Gastroesophageal sphincter (tissue), 4 donors: Measurements from ENCODE around the gene OR6S1. TPM values are rescaled to one million over a fixed set of nuclear protein-coding genes. Genes with fewer than 3 reads are reported as not detected.

Experiments
- ATAC-seq: fragments of 150-250 bp; one replicate; pipeline ENCODE4 v1.9.1; 2016; ENCODE audit warnings: mild to moderate bottlenecking, moderate library complexity
- H3K27ac ChIP-seq, 4 donors: fragments of 200-600 bp; sonication (generic) in 3 of 4; 1 replicate in 3 of 4; 2 replicates in 1 of 4; pipeline ENCODE4 v1.5.1; 2016 to 2019
- H3K27me3 ChIP-seq: fragments of 200-600 bp; sonication (generic); one replicate; pipeline ENCODE4 v1.5.1; 2019
- H3K36me3 ChIP-seq, 2 donors: fragments of 200-600 bp; sonication (generic); one replicate each; pipeline ENCODE4 v1.5.1; 2019; ENCODE audit warnings: control low read depth in 1 of 2
- H3K4me1 ChIP-seq, 3 donors: fragments of 200-600 bp; sonication (generic); 1 replicate in 2 of 3; 2 replicates in 1 of 3; pipeline ENCODE4 v1.5.1; 2016 to 2019; ENCODE audit warnings: control low read depth in 2 of 3
- H3K4me3 ChIP-seq, 2 donors: fragments of 200-600 bp; sonication (generic); one replicate each; pipeline ENCODE4 v1.5.1; 2019; ENCODE audit warnings: mild to moderate bottlenecking in 1 of 2, moderate library complexity in 1 of 2
- H3K9me3 ChIP-seq, 3 donors: fragments of 200-600 bp; sonication (generic); one replicate each; pipeline ENCODE4 v1.5.1; 2017 to 2019; ENCODE audit warnings: control low read depth in 2 of 3
- EP300 ChIP-seq: sonication (generic); formaldehyde crosslinking; IDR thresholded peaks from one replicate; pipeline ENCODE4 v1.6.1; 2017; ENCODE audit warnings: antibody characterized with exemption, mild to moderate bottlenecking
- POLR2A ChIP-seq, 2 donors: fragments of 450-650 bp; IDR thresholded peaks; one replicate each; pipeline ENCODE4 v1.6.1; 2017; ENCODE audit warnings: antibody characterized with exemption in 2 of 2, mild to moderate bottlenecking in 2 of 2, moderate library complexity in 1 of 2
- POLR2AphosphoS5 ChIP-seq: sonication (generic); formaldehyde crosslinking; IDR thresholded peaks from one replicate; pipeline ENCODE4 v1.6.1; 2017; ENCODE audit warnings: antibody characterized with exemption
- WGBS, 2 donors: methylation state at CpG; one replicate each; pipeline ENCODE4 v1.1.5; 2018; ENCODE audit warnings: low coverage in 1 of 2; 5-methylcytosine and 5-hydroxymethylcytosine counted together
- total RNA-seq, 4 donors: library from RNA; depleted of rRNA; stranded (reverse); fragments of >200 nt; gene quantifications; one replicate each; pipeline ENCODE4 v1.1.0, GENCODE V29; 2016
- TF ChIP-seq, protein P1 (sequence below), 4 experiments: fragments of 200-600 bp in 2 of 4; fragments of 450-650 bp in 2 of 4; sonication (generic) in 1 of 4; IDR thresholded peaks; one replicate each; pipeline ENCODE4 v1.5.1; 2017 to 2019; ENCODE audit warnings: antibody characterized with exemption in 4 of 4, mild to moderate bottlenecking in 2 of 4, moderate library complexity in 2 of 4

Gene OR6S1
- total RNA-seq, 4 donors from 2014 or later = not detected

DNA sequence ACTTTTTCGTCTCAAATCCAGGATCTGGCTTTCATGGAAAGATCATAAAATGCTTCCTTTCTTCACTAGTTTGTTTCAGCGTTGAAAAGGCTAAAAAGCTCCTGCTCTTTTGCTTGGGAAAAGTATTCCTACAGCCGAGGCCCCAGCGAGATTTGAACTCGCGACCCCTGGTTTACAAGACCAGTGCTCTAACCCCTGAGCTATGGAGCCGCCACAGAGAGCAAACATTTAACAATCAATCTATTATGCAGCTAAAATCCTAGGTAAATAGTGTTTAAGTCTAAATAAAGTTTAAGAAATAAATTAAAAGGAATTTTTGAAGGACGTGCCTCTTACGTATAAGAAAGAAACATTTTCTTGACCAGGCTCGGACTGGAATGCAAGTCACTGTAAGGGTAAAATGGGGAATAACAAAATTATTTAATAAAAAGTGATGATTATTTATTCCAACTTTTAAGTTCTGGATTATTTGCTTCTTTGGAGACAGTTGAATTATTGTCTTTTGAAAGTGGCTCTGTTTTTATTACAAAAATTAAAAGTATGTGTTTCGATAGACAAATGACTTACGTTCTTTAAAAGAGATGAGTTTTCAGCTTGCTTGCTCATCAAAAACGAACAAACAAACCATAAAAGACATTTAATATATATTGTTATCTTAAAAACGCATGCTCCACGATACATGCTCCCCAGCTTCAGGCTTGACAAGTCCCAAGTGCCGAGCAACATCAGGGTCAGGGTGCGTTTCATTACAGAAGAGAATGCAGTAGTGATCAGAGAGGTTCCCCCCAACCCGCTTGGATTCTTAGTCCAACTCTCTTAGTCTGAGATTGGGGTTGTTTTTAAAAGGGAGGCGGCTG, 10.2 kb downstream of the OR6S1 start:
- 1 to 3% methylated on average over 14 to 17 of the region's 19 CpGs for WGBS, 2 donors
- no peak for ATAC-seq

GRCh38 chr14:20630340-20631022, 11.0 kb downstream of the OR6S1 start:
- Histone ChIP-seq H3K9me3 (no peaks in the 10 kb centered on the region), H3K4me1 (peaks cover 0 to 56% (median 13%) of the 10 kb centered on the region in 3 donors), H3K27ac (peak overlapping the region in 1 of 4 donors; percentile 2), H3K36me3 (no peaks in the 10 kb centered on the region), H3K4me3 (peak overlapping the region in 1 of 2 donors; percentile 44), H3K27me3 (peaks cover 38% of the 10 kb centered on the region)
- WGBS, 2 donors = 3 to 5% methylated on average over 20 of the region's 23 CpGs
- ATAC-seq = no peak
- TF ChIP-seq, protein P1, sequence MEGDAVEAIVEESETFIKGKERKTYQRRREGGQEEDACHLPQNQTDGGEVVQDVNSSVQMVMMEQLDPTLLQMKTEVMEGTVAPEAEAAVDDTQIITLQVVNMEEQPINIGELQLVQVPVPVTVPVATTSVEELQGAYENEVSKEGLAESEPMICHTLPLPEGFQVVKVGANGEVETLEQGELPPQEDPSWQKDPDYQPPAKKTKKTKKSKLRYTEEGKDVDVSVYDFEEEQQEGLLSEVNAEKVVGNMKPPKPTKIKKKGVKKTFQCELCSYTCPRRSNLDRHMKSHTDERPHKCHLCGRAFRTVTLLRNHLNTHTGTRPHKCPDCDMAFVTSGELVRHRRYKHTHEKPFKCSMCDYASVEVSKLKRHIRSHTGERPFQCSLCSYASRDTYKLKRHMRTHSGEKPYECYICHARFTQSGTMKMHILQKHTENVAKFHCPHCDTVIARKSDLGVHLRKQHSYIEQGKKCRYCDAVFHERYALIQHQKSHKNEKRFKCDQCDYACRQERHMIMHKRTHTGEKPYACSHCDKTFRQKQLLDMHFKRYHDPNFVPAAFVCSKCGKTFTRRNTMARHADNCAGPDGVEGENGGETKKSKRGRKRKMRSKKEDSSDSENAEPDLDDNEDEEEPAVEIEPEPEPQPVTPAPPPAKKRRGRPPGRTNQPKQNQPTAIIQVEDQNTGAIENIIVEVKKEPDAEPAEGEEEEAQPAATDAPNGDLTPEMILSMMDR (IDR thresholded peaks at IDR 0.05) = no peak
- TF ChIP-seq POLR2AphosphoS5 (no peak), POLR2A (IDR thresholded peaks at IDR 0.05) (no peak), EP300 (no peak)

More for the DNA sequence above, 10.2 kb downstream of the OR6S1 start:
- Histone ChIP-seq H3K4me3 (peak overlapping the region; percentile 10 to 44), H3K9me3 (no peaks in the 10 kb centered on the region), H3K36me3 (no peaks in the 10 kb centered on the region), H3K4me1 (peaks cover 0 to 48% (median 13%) of the 10 kb centered on the region in 3 donors), H3K27me3 (peaks cover 44% of the 10 kb centered on the region), H3K27ac (peak overlapping the region in 1 of 4 donors; percentile 2)
- TF ChIP-seq, protein P1 (IDR thresholded peaks at IDR 0.05) = no peak
- TF ChIP-seq POLR2A (IDR thresholded peaks at IDR 0.05) (no peak), EP300 (no peak), POLR2AphosphoS5 (no peak)

DNA sequence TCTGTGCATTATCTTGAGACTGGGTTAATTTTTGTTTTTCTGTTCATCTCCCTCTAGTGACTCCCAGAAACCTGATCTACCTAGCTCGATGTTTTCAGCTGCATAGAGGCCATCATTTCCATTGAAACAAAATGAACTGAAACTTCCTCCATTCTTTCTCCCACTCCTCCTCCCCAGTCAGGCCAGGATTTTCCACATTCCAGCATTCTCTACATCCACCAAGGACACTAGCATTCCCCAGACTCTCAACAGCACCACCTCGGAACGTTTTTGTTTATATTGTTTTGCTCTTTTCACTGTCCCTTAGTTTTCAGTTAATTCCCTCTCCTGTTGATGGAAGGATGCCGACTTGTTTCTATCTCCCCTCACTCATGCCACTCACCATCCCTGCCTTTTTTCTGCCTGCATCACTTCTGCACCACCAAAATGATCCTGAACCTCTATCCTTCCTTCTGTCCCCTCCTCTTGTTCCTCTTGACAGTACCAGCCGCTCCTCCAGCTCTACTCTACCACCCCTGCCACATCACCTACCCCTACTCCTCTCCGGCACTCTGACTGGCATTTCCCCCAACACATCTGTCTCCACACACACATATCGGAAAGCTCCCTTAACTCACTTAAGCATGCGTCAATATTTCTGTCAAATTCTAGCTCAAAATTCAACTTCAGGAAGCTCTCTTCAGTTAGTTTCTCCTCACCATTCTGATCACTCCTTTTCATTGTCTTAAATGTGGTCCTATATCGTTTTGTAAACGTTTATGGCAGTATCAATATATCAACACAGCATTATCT, 13.2 kb downstream of the OR6S1 start:
- Histone ChIP-seq H3K4me1 (peaks cover 0 to 64% (median 13%) of the 10 kb centered on the region in 3 donors), H3K27me3 (peaks cover 34% of the 10 kb centered on the region), H3K4me3 (no peak overlapping the region), H3K36me3 (no peaks in the 10 kb centered on the region), H3K27ac (no peak overlapping the region), H3K9me3 (peaks cover 0 to 10% (median 0%) of the 10 kb centered on the region in 3 donors)
- WGBS, 2 donors = 39 to 48% methylated on average over 10 of the region's 10 CpGs
- ATAC-seq = no peak
- TF ChIP-seq EP300 (no peak), POLR2A (IDR thresholded peaks at IDR 0.05) (no peak), POLR2AphosphoS5 (no peak)
- TF ChIP-seq, protein P1 (IDR thresholded peaks at IDR 0.05) = no peak

- no peak for ATAC-seq
- Histone ChIP-seq H3K4me1 (peaks cover 0 to 64% (median 11%) of the 10 kb centered on the region in 3 donors), H3K9me3 (peaks cover 0 to 10% (median 0%) of the 10 kb centered on the region in 3 donors), H3K36me3 (no peaks in the 10 kb centered on the region), H3K27ac (no peak overlapping the region), H3K27me3 (peaks cover 39% of the 10 kb centered on the region), H3K4me3 (no peak overlapping the region)
- TF ChIP-seq POLR2AphosphoS5 = no peak
- no peak for TF ChIP-seq POLR2A (IDR thresholded peaks at IDR 0.05)
- TF ChIP-seq, protein P1 (IDR thresholded peaks at IDR 0.05) = no peak
- TF ChIP-seq EP300 = no peak
- 55 to 59% methylated on average over 5 of the region's 5 CpGs for WGBS, 2 donors
Observed at GRCh38 chr14:20627346-20628027, 14.0 kb downstream of the OR6S1 start.
